LNCAP (cell line): ENCODE results near the gene SLC12A1.

Experiments used
- TF ChIP-seq, protein P1 (sequence below): fragments of 450-650 bp; IDR thresholded peaks from 2 replicates; pipeline ENCODE4 v1.5.1; 2017; ENCODE audit warnings: mild to moderate bottlenecking

Gene SLC12A1

DNA sequence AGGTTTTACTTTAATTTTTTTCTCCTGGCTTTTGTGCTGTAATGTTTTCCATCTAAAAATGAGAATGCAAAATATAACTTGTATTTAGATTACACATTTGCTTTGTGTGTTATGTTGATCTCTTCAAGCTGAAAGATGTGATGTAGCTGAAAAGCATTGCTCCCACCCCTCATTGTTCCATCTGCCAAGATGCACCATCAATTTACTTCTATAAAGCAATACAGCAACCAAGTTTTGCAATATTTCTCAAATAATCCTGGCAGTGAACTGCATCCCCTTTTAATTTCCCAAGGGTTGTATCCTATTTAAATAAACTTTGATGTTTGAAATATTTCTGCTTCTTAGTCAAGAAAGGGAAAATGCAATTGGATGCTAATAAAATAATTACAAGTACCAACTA, 72.6 kb downstream of the SLC12A1 start:
- TF ChIP-seq, protein P1, sequence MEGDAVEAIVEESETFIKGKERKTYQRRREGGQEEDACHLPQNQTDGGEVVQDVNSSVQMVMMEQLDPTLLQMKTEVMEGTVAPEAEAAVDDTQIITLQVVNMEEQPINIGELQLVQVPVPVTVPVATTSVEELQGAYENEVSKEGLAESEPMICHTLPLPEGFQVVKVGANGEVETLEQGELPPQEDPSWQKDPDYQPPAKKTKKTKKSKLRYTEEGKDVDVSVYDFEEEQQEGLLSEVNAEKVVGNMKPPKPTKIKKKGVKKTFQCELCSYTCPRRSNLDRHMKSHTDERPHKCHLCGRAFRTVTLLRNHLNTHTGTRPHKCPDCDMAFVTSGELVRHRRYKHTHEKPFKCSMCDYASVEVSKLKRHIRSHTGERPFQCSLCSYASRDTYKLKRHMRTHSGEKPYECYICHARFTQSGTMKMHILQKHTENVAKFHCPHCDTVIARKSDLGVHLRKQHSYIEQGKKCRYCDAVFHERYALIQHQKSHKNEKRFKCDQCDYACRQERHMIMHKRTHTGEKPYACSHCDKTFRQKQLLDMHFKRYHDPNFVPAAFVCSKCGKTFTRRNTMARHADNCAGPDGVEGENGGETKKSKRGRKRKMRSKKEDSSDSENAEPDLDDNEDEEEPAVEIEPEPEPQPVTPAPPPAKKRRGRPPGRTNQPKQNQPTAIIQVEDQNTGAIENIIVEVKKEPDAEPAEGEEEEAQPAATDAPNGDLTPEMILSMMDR: no peak

DNA sequence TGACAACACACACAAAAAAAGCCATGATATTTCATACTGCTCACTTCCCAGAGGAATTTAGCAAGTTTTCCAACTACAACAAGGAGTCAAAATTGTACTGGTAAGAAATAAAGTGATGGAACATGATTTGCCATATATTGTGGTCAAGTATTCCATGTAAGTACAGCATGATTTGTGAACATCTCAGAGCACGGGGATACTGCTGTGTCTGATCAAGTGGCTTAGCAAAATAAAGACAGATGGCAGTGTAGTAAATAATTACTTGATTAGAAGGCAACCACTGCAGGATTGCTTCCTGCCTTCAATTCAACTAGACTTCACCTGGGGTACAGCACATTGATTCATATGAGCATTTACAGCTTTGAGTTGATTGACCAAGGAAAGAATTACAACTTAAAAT, 73.5 kb downstream of the SLC12A1 start:
- TF ChIP-seq, protein P1: no peak

DNA sequence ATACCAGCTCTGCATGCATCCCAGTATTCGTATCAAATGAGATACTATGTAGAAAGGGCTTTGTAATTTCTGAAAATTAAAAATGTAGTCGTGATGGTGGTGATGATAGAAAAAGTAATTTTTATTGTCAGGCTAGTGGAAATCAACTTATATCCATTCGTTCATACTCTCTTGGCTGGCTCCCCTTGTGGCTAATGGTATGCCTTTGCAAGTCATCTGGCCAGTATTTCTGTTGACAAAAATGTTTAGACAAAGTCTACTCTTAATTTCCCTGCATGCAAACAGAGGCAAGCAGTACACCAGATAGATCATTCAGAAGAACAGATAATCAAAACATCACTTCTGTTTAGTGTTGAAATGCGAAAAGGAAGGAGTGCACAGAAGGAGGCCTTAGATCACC, 75.6 kb downstream of the SLC12A1 start:
- TF ChIP-seq, protein P1: no peak

DNA sequence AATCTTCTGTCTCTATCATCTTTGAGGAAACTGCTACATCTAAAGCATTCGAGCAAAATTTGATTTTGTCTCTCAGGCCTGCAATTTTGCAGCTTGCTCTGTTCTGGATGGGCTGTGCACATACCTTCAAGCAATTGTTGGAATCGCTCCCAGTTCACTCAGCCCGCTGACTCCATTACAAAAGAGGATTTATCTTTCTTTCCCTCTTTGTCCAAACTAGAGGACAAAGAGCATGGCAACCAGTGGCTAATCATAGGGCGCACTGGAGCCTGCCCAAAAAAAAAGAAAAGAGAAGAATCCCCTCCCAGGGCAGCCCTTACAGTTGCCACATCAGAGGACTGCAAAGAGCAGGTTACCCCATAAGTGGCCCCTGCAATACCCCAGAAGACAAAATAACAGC, 76.1 kb downstream of the SLC12A1 start:
- TF ChIP-seq, protein P1: no peak

DNA sequence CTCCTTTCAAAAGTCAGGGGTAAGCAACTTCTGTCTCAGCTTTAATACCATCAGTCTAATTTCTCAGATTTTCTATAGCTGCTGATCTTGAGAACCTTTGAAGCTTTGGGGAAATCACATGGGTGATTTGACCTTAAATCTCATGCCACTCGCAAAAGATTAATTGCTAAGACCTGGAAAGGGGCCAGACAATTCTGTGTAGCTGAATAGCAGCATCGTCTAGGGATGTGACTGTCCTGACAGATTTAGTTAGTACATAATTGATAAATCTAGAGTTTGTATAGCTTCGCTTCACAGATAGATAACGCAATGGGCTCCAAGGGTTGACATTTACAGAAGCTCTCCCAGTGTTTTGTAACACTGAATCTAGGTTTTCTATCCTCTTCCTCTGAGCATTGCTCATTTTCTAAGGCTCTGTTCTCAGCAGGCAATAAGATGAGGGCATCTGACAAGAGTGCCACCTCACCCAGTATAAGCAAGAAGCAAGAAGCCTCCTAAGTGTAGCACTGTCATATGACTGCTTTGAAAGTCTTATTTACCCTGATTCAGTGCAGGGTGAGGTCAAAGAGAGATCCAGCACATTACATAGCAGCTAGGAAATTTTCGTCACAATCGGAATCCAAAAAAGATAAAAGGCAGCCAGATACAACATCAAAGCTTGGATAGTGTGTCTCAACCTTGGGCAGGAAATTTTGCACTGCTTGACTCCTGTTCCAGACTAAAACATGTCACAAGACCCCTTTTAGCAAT, 77.5 kb downstream of the SLC12A1 start:
- TF ChIP-seq, protein P1: no peak

DNA sequence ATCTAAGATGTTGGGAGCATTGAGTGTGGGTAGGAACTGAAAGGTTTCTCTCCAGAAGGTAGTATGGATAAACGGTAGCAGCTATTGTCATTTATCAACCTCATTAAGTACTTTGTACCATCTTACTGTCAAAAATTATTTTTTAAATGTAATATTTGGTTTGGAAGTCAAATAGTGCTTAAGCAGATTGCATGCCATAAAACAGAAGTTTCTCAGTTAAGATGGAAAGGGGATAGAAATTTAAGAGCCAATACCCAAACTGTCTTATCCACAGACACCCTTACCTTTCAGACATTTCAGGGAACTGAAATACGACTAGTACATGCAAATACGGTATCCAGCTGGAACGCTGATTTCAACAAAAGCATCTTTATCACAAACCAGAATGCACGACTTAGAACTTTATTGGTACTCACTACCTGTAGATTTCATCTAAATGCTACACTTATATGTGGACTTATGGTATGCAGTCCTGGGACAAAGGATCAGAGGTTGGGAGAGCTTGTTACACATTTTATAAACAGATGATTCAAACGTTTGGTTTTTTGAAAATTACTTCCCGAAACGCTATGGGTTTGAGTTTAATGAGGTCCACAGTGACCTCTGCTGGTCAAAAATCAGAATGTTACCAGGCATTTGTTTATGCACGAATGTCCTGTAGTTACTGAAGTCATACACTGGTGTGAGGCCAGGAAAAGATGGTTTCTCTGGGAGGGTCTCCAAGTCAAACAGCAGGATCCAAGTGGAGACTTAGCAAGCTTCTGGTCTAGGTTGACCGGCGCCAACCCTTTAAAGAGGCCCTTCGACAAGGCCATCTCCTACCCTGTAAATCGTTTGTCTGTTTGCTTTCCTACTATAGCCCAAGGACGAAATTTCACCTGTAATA, 79.5 kb downstream of the SLC12A1 start:
- TF ChIP-seq, protein P1: peak; percentile 76

DNA sequence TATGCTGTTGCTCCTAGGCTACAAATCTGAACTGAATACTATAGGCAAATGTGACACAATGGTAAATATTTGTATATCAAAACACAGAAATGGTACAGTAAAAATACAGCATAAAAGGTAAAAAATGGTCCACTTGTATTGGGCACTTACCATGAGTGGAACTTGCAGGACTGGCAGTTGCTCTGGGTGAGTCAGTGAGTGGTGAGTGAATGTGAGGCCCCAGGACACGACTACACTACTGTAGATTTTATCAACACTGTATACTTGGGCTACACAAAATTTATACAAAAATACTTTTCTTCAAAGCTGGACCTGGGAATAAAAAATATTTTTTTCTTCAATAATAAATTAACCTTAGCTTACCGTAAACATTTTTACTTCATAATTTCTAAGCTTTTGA, 83.5 kb downstream of the SLC12A1 start:
- TF ChIP-seq, protein P1: no peak
